Renal cortical epithelial cell (primary cell): Measurements from ENCODE around the gene TEKT5. TPM values are rescaled to one million over a fixed set of nuclear protein-coding genes. Genes with fewer than 3 reads are reported as not detected.
"Not testable (repeated sequence)": the region's sequence is repeated elsewhere in the genome, so short reads cannot be mapped to it uniquely, and the experiment has no call there.

ENCODE experiments used
- DNase-seq: peaks from one replicate; pipeline ENCODE4 v3.0.0-alpha.2; 2011; ENCODE audit warnings: low read depth
- total RNA-seq: library from RNA; depleted of rRNA; stranded (reverse); fragments of >200 nt; gene quantifications from 2 replicates; pipeline ENCODE4 v1.2.3, GENCODE V29; 2014

The TEKT5 gene
- total RNA-seq, 1 donor from 2014 or later = 0.25 TPM

DNA sequence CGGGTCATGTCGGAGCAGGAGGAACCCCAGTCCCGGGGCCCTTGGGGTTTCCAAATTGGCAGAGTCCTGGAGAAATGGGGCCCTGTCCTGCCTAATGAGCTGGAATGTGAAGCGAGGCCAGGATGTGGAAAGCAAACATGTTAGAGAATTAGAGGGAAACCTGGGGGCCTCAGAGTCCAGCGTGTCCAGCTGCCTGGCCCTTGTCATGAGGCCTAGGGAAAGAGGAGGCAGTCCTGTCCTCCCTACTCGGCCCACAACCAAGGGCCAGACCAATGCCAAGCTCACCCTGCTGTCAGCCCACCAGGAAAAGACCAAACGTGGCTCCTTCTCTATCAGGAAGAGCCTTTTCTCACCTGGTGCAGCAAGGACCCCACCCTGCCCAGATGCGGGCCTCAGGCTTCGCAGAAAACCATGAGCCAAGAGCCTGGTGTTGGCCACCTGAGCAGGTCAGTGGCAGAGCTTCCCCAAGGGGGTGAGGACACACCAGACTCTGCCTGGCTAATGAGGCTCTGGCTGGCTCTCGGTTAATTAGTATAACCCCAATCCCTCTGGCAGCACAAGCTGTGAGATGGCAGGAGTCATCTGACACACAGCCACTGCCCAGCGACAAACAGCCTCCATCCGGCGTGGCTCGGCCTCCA, 10.1 kb downstream of the TEKT5 start:
- DNase-seq = no peak

DNA sequence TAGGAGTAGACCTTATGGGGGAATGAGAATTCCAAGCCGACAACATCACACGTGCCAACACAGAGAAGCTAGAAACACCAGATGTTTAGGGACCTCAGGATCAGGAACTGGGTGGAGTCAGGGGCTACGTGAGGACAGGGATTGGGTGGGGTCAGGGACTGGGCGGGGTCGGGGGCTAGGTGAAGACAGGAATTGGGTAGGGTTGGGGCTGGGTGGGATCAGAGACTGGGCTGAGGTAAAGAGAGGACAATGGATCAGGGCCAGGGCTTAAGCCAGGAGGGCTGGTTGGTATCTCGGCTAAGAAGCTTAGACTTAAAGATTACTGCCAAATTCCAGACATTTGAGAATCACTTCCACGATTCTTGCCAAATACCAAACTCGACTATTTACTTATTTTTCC, 11.6 kb downstream of the TEKT5 start:
- no peak for DNase-seq

DNA sequence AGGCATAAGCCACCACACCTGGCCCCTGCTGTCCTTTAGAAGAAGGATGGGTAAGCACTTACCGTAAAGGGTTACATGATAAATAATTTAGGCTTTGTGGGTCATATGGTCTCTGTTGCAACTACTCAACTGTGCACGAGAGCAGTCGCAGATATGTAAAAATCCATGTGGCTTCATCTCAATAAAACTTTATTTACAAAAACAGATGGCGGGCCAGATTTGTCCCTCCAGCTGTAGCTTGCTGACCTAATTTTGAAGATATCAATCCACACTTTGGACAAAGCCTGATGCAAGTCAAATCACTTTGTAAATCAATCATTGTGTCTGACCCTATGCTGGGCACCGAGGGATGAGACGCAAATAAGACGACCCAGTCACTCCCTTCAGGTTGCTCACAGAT, 12.1 kb downstream of the TEKT5 start:
- DNase-seq = no peak

DNA sequence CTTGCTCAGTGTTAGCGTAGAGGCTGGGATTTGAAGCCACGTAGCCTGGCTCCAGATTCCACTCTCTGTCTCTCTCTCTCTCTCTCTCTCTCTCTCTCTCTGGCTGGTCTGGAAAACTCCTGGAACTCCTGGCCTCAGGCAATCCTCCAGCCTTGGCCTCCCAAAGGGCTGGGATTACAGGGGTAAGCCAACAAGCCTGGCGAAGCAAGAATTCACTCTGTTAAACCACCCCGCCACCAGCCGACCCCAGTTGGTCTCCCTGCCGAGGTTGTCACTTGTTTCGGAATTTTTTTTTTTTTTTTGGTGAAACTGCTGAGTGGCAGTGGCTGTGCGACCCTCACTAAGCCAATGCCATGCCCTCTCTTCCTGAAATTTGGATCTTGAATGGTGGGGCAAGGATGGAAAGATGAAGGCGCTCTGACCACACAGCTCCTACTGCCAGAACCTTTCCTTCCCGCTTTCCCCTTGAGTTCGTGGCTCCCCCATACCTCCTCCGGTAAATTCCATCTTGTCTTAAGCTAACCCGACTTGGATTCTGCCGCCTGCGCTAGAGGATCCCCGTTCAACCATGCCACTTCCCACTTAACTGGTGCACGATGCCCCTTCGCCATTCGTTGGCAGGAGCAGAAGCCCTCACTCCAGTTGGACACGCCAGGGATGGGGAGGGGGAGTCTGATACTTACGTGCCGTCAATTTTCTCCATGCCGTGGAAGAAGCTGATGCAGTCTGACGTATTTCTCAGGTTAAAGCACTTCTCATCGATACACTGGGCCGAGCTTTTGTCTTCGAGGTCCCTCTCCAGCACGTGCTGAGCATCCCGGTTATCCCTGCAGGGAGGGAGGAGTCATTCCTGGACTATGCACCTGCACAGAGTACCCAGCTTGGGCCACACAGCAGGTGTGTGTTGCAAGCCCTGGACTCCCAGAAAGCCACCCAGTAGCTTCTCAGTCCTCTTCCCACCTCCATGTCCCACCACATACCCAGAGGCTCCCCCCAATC, 13.1 kb downstream of the TEKT5 start:
- no peak for DNase-seq

DNA sequence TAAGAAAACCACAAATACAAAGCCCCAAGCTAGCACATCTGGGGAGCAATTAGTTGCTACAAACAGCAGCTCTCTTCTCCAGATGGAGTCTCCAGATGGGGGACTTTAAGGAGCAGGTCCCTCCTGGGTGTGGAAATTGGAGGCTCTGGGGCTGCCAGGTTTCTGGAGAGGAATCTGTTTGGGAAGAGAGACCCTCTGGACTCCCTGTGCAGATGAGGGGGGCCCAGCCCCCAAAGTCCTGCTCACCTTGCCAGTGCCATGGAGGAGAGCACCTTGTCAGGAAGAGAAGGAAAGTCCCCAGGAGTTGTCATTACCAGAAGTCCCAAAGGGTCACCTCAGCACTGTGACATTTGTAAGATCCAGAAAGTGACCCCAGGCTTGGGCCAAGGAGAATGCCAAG, 14.8 kb downstream of the TEKT5 start:
- no peak for DNase-seq

DNA sequence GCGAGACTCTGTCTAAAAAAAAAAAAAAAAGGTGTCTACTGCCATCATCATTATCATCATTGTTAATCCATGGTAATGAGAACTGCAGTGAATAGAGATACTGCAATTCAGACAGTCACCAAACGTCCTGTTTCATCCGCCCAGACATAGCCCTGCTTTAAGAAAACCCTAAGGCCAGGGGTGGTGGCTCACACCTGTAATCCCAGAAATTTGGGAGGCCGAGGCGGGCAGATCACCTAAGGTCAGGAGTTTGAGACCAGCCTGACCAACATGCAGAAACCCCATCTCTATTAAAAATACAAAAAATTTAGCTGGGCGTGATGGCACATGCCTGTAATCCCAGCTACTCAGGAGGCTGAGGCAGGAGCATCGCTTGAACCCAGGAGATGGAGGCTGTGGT, 15.3 kb downstream of the TEKT5 start:
- DNase-seq = not testable (repeated sequence)

DNA sequence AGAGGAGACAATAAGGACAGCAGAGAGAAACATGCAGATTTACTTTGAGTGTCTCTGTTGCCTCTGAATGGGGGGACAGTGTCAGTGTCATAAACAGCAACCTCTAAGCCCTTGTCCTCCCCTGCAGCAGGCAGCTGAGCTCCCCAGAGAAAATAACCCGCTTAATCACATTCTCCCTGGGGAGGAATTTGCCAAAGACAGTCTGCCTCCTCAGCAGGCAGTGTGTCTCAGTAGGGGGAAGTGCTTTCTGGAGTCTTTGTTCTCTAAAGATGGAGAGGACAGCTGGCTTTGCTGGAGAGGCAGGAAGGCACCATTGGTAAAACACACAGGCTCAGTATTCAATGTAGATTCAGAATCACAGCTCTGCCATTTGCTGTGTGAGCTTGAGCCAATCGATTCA, 16.1 kb downstream of the TEKT5 start:
- DNase-seq = no peak

DNA sequence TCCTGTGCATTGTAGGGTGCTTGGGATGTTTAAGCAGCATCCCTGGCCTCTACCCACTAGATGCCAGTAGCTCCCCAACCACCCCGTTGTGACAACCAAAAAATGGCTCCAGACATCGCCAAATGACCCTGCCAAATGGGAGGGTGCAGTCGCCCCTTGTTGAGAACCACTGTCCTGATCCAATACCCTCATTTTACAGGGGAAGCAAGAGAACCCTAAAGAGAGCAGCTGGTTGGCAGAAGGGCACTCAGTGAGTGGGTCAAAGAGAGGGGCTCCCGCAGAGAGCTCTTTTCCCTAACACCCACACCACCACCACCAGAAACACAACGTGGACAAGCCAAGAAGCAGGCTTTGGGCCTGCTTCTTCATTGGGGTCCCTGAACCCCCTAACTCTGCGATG, 18.4 kb downstream of the TEKT5 start:
- DNase-seq = no peak

DNA sequence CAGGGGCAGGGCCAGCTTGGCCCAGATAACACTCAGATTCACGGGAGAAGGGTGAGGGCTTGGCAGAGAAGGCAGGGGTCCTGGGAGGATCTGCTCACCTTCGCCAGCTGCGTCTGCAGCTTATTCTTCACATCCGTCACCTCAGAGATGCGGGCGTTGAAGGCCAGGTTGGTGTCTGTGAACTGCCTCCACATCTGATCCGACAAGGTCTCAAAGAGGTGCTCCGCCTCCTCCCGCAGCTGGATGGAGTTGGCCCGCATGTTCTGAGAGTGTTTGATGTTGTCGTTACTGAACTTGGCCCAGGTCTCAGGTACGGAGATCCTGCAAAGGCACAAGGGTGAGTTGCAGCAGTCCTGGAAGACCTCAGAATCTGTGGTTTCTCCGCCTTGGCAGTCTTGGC, 18.9 kb downstream of the TEKT5 start:
- DNase-seq = no peak

DNA sequence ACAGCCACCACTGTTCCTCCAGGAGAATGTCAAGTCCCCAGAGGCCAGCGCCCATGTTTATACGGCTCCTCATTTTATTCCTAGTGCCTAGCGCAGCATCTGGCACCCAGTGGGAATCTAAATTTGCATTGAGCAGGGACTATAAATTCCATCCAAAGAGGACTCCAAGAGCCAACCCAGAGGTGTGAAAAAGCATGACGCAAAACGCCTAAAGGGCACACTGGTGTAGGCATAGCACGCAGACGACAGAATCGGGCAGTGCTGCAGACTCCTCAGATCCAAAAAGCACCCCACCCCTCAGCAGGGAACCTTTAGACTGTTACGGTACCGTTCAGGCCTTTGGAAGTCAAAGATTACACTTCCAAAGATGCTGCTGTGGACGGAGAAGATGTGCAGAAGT, 19.5 kb downstream of the TEKT5 start:
- no peak for DNase-seq

DNA sequence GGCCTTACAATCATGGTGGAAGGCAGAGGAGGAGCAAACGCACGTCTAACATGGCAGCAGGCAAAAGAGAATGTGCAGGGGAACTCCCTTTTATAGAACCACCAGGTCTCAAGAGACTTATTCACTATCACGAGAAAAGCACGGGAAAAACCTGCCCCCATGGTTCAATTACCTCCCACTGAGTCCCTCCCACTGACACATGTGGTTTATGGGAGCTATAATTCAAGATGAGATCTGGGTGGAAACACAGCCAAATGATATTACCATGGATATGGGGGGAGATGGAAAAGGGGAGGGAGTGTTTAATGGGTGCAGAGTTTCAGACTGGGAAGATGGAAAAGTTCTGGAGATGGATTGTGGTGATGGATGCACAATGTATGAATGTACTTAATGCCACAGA, 23.0 kb downstream of the TEKT5 start:
- DNase-seq = no peak

DNA sequence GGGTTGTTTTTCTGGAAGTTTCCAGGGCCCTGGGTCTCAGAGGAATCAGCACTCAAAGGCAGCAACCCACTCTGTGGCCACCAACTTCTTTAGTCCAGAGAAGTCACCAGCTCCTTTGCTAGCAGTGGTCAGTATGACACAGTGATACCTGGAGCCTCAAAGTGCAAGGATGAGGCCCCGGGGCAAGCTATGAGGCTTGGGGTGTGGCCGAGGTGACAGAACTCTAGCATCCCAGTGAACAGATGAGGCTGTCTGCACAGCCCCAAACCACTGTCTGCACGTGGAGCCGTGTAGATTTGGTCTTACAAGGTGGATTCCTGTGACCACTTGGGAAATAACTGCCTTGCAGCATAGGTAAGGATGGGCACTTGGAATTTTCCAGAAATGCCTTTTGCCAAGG, 24.9 kb downstream of the TEKT5 start:
- no peak for DNase-seq

DNA sequence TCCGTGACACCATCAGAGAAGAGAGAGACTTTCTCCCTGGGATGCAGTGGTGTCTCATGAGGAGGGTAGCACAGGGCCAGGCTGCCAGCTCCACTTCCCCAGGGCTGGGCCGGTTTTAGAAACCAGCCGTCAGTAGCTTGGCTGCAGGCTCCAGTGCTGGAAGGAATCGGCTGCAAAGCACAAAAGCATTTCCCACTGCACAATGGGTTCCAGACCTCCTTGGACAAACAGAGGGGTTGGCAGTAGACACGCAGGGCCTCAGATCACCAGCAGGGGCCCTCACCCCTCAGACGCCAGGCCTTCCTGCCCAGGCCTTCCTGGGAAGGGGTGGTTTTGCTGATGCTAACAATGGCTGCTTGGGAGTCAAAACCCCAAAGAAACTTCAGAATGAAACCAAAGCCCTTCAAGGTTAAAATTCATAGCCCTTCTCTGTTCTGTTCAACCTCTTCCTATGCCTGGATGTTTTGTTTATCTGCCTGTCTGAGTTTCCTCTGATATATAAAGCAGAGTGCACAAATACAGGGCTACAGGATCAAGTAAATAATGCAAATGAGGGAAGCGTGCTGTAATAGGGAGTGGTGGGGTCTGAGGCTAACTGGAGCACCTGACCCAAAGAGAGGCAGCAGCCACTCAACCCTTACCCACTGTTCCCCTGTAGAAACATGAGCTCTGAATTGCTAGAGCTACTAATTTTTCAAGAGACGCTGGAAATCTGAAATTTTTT, 26.2 kb downstream of the TEKT5 start:
- no peak for DNase-seq

DNA sequence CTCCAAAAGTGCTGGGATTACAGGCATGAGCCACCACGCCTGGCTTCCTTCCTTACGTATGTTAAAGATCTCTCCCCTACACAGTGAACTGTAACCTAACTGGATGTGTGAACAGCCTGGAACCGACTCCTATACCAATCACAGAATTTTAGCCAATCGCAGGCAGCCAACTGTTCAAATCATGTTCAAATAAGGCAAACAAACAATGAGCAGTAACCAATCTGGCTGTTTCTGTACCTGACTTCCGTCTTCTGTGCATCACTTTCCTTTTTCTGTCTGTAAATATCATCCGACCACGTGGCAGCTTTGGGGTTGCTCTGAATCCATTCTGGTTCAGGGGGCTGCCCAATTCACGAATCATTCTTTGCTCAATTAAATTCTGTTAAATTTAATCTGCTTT, 27.5 kb downstream of the TEKT5 start:
- DNase-seq = no peak

DNA sequence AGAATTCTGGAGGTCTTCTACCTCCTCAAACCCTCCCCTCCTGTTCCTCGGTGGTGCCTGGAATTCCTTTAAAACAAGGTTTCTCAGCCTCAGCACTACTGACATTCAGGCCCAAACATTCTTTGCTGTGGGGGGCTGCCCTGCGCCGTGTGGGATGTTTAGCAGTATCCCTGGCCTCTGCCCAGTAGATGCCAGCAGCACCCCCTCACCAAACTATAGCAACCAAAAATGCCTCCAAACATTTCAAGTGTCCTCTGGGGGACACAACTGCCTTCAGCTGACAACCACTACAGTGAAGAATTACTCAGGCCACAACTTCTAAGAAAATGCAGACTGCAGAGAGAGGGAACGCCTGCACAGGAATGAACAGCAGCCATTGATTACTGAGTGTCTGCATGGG, 28.4 kb downstream of the TEKT5 start:
- no peak for DNase-seq

DNA sequence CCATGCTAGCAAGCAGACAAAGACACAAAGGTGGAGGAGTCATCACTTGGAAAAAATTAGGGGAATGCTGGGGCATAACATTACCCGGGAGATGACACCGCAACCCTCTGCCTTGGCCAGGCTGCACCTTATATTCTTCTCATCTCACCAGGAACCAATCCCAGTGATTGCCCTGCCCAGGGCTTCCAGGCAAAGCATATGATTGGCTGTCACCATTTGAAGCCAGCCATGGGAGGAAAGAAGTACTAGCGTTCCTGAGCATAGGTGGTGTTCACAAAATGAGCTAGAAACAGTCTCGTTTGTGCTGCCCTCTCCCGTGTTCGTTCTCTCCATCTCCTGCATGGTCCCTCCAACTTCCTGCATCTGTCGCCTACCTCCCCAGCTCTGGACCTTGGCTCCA, 29.6 kb downstream of the TEKT5 start:
- no peak for DNase-seq

DNA sequence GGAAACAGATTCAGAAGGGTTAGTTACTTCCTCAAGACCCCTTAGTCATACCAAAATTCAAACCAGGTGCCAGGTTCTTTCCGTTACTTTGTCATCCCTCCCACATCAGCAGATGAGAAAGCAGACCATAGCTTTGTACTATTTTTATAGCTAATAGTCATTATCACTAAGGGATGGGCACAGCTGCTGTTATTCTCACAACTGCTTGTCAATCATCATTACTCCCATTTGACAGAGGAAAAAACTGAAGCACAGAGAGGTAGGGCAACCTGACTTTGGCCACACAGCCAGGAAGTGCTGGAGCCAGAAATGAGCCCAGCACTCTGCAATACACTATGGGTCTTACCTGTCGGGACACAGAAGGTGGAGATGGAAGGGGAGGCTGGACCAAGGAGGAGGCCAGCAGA, 30.0 kb downstream of the TEKT5 start:
- DNase-seq = no peak

DNA sequence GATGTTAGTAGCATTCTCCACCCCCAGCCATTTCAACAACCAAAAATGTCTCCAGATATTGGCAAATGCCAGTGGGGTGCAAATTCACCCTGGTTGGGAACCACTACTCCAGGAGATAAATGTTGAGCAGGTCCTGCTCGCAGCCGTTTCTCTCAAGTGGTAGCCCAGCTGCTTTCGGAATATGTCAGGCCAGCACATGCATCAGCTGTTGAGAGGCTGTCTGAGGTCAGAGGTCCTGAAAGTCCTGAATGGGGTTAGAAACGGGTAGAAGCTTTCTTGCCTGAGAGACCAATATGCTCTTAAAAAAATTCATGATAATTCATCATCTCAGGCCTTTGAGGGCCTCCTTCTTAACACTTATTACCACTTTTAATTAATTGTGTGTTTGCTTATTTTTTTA, 31.0 kb downstream of the TEKT5 start:
- no peak for DNase-seq

DNA sequence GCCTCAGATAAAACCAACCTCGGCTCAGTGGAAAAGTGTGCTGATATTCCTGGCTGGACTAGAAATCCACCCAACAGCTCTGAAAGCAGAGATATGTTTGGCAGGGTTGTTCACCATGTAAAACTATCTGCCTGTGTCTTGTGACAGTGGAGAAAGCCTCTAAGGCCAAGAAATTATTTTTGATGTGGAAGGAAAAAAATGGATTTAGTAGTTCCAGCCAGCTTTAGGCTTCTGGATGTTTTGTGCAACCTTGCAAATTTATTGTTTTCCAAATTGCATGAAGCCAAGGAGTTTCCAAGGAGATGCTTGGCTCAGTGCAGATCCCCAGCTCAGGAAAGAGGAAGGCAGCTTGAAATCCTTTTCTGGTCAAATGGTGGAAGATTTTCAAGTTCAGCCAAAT, 31.6 kb downstream of the TEKT5 start:
- no peak for DNase-seq

DNA sequence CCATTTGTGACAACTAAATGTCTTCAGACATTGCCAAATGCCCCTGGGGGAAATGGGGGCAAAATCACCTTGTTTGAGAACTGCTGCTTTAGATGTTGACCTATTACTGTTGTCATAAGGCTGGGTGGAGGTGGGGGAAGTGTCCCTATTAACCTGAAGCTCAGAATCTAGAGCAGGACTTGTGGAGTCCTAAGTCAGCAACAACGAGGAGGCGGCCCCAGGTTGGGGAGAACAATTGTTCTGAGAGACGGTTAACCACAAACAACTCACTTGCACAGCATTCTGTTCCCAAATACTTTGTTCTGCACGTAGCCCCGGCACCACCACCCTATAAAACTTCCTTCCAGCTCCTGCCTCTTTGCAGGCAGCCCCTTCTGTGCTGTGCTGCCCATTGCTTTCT, 32.5 kb downstream of the TEKT5 start:
- DNase-seq = no peak

DNA sequence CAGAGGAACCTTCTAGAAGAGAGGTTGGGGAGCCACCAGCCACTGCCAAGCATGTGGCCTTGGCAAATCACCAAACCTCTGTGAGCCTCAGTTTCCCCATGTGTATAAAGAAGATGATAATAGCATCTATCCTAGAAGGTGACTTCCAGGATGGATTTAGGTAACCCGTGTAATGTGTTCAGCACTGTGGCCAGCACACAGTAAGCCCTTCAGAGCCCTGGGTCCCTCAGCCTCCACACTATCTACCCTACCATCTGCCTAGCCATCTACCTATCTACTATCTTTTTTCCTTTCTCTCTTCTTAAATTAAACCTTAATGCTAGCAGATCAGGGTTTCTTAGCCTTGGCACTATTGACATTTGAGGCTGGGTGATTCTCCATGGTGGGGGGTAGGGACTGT, 33.0 kb downstream of the TEKT5 start:
- DNase-seq = no peak

DNA sequence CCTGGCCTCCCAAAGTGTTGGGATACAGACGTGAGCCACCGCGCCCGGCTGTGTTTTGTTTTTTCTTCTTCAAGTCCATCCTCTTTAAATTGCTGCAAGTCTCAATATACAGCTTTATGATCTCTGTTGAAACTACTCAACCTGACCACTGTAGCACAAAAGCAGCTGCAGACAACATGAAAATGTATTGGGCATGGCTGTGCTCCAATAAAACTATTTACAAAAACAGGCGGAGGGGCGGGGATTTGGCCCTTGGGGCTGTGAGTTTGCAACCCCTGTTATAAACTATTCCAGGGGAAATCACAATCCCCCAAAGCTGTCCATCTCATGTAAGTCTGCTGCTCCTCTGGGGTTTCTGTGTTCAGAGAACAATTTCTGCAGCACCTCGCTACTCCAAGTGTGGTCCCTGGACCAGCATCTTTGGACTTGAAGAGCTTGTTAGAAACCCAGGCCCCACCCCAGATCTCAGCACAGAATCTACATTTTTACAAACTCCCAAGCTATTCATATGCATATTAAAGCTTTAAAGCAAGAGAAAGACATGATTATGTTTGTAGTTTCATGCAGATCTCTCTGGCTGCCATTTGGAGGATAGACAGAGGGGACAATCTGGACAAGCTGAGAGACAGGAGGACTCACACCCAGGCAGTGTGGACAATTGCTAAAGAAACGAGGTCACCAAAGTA, 33.6 kb downstream of the TEKT5 start:
- DNase-seq = no peak
